HG02840 (cell line): ENCODE measurements around the gene FZD4.
"Not testable (repeated sequence)": the region's sequence is repeated elsewhere in the genome, so short reads cannot be mapped to it uniquely, and the experiment has no call there.

Experiments used
- ATAC-seq: cut with Tn5 transposase; IDR thresholded peaks from one replicate; pipeline ENCODE4 v1.9.1; 2021; ENCODE audit warnings: mild to moderate bottlenecking, moderate library complexity, moderate number of reproducible peaks; ENCODE audit not compliant: unreplicated experiment, low FRiP score

The FZD4 gene

GRCh38 chr11:86977441-86978050 is 22.4 kb upstream of the FZD4 start:
- ATAC-seq = no peak

- no peak for ATAC-seq
Observed at GRCh38 chr11:86972734-86973133, 17.5 kb upstream of the FZD4 start.

GRCh38 chr11:86969258-86969657 is 14.1 kb upstream of the FZD4 start:
- ATAC-seq = no peak

- ATAC-seq = not testable (repeated sequence)
Observed at GRCh38 chr11:86967601-86968000, 12.4 kb upstream of the FZD4 start.

GRCh38 chr11:86957976-86958646 is 2.9 kb upstream of the FZD4 start:
- no peak for ATAC-seq

GRCh38 chr11:86956905-86957195 is 1.7 kb upstream of the FZD4 start:
- ATAC-seq = no peak

- no peak for ATAC-seq
Observed at GRCh38 chr11:86955111-86955360, 159 bp downstream of the FZD4 start.

GRCh38 chr11:86954269-86955110 is 705 bp downstream of the FZD4 start:
- ATAC-seq = peak; percentile 1

GRCh38 chr11:86952221-86952875 is 2.8 kb downstream of the FZD4 start:
- ATAC-seq = no peak

GRCh38 chr11:86951706-86952105 is 3.5 kb downstream of the FZD4 start:
- ATAC-seq = no peak

- no peak for ATAC-seq
Observed at GRCh38 chr11:86950661-86950995, 4.6 kb downstream of the FZD4 start.

GRCh38 chr11:86949995-86950660 is 5.1 kb downstream of the FZD4 start:
- ATAC-seq = no peak

GRCh38 chr11:86948733-86949132 is 6.5 kb downstream of the FZD4 start:
- ATAC-seq = no peak

GRCh38 chr11:86947541-86947940 is 7.7 kb downstream of the FZD4 start:
- no peak for ATAC-seq

- ATAC-seq = not testable (repeated sequence)
Observed at GRCh38 chr11:86943505-86943904, 11.7 kb downstream of the FZD4 start.

- no peak for ATAC-seq
Observed at GRCh38 chr11:86941871-86942599, 13.2 kb downstream of the FZD4 start.

- ATAC-seq = no peak
Observed at GRCh38 chr11:86941077-86941870, 13.9 kb downstream of the FZD4 start.

- ATAC-seq = no peak
Observed at GRCh38 chr11:86940122-86940777, 14.9 kb downstream of the FZD4 start.
